ENCODE measurements around the gene SHISA6.

DNA sequence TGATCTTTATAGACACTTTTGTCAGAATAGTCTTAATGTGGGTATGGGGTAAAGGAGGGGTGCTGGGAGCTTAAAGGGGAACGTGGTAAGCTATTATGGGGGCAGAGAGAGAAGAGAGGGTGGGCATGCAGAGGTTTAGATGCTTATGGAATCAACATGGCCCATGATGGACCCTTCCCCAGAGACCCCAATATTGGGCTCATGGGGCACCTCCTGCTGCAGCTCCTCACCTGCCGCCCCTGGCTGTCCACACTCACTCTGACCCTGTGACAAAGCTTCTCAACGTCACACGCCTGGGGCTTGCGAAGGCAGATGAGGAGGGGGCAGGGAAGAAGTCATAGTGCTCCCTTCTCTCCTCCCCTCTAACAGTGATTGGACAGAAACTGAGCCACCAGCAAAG, 95.3 kb downstream of the SHISA6 start:
- TF ChIP-seq TAF1 (IDR thresholded peaks at IDR 0.05; ENCODE audit: borderline replicate concordance, insufficient read depth, low read length) (no peak), POLR2AphosphoS5 (IDR thresholded peaks at IDR 0.05; ENCODE audit: low read depth, low read length) (no peak), SIN3A (IDR thresholded peaks at IDR 0.05; ENCODE audit: borderline replicate concordance, insufficient read depth, low read length) (no peak), FOXP2 (optimal IDR thresholded peaks at IDR 0.05; ENCODE audit: borderline replicate concordance, extremely low read depth, extremely low read length, insufficient read depth) (no peak)
- TF ChIP-seq, protein P1, sequence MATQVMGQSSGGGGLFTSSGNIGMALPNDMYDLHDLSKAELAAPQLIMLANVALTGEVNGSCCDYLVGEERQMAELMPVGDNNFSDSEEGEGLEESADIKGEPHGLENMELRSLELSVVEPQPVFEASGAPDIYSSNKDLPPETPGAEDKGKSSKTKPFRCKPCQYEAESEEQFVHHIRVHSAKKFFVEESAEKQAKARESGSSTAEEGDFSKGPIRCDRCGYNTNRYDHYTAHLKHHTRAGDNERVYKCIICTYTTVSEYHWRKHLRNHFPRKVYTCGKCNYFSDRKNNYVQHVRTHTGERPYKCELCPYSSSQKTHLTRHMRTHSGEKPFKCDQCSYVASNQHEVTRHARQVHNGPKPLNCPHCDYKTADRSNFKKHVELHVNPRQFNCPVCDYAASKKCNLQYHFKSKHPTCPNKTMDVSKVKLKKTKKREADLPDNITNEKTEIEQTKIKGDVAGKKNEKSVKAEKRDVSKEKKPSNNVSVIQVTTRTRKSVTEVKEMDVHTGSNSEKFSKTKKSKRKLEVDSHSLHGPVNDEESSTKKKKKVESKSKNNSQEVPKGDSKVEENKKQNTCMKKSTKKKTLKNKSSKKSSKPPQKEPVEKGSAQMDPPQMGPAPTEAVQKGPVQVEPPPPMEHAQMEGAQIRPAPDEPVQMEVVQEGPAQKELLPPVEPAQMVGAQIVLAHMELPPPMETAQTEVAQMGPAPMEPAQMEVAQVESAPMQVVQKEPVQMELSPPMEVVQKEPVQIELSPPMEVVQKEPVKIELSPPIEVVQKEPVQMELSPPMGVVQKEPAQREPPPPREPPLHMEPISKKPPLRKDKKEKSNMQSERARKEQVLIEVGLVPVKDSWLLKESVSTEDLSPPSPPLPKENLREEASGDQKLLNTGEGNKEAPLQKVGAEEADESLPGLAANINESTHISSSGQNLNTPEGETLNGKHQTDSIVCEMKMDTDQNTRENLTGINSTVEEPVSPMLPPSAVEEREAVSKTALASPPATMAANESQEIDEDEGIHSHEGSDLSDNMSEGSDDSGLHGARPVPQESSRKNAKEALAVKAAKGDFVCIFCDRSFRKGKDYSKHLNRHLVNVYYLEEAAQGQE (IDR thresholded peaks at IDR 0.05; ENCODE audit: insufficient read depth in 1 of 2, low read depth in 2 of 2, low read length in 2 of 2) = no peak

Data from PFSK-1 (cell line).